ENCODE results near the gene NCAPH2.
"Not testable (repeated sequence)": the region's sequence is repeated elsewhere in the genome, so short reads cannot be mapped to it uniquely, and the experiment has no call there.

- not testable (repeated sequence) for TF ChIP-seq ZBTB7A (IDR thresholded peaks at IDR 0.05; ENCODE audit: borderline replicate concordance, control insufficient read depth, low read depth, low read length); ZKSCAN8 (CRISPR knock-in tag; IDR thresholded peaks at IDR 0.05); TEAD2 (tag; IDR thresholded peaks at IDR 0.05); CTBP1 (IDR thresholded peaks at IDR 0.05; ENCODE audit: borderline replicate concordance); NFYB (IDR thresholded peaks at IDR 0.05; ENCODE audit: extremely low read depth, insufficient read length); ARHGAP35 (IDR thresholded peaks at IDR 0.05; ENCODE audit: partially characterized antibody)
These were observed 26.1 kb downstream of the NCAPH2 start for GRCh38 chr22:50533856-50534711.
